Liver (tissue), 9 donors: ENCODE data around the gene LRRC27. TPM values are rescaled to one million over a fixed set of nuclear protein-coding genes. Genes with fewer than 3 reads are reported as not detected.

ENCODE experiments used
- DNase-seq: peaks from one replicate; pipeline ENCODE4 v3.0.0-alpha.2; 2017; ENCODE audit warnings: low spot score
- H3K27ac ChIP-seq, 2 donors: one replicate each; pipeline ENCODE4 v1.7.0; 2013; ENCODE audit warnings: inconsistent platforms in 2 of 2, low read length in 2 of 2, control low read depth in 1 of 2, low read depth in 1 of 2, mild to moderate bottlenecking in 1 of 2
- H3K27me3 ChIP-seq, 4 donors: one replicate each; pipeline versions ENCODE4 v1.6.1 to v1.7.0; 2013; ENCODE audit warnings: low read length in 3 of 4, inconsistent platforms in 1 of 4, mild to moderate bottlenecking in 1 of 4, moderate library complexity in 1 of 4; ENCODE audit not compliant: control insufficient read depth in 4 of 4, insufficient read depth in 4 of 4
- H3K36me3 ChIP-seq, 4 donors: one replicate each; pipeline versions ENCODE4 v1.6.1 to v1.7.0; 2013; ENCODE audit warnings: low read length in 3 of 4, mild to moderate bottlenecking in 3 of 4, low read depth in 1 of 4, moderate library complexity in 1 of 4; ENCODE audit not compliant: control insufficient read depth in 4 of 4, insufficient read depth in 3 of 4
- H3K4me1 ChIP-seq, 4 donors: one replicate each; pipeline versions ENCODE4 v1.6.1 to v1.7.0; 2013; ENCODE audit warnings: low read length in 3 of 4, mild to moderate bottlenecking in 3 of 4, moderate library complexity in 1 of 4; ENCODE audit not compliant: control insufficient read depth in 4 of 4, insufficient read depth in 4 of 4
- H3K4me3 ChIP-seq, 3 donors: one replicate each; pipeline versions ENCODE4 v1.6.1 to v1.7.0; 2013; ENCODE audit warnings: low read length in 3 of 3, control low read depth in 1 of 3, low read depth in 1 of 3, mild to moderate bottlenecking in 1 of 3
- H3K9ac ChIP-seq, 2 donors: one replicate each; pipeline ENCODE4 v1.7.0; 2013; ENCODE audit warnings: low read length in 2 of 2, mild to moderate bottlenecking in 2 of 2, moderate library complexity in 2 of 2, control low read depth in 1 of 2, low read depth in 1 of 2
- H3K9me3 ChIP-seq, 4 donors: one replicate each; pipeline versions ENCODE4 v1.6.1 to v1.7.0; 2013; ENCODE audit warnings: low read length in 3 of 4; ENCODE audit not compliant: control insufficient read depth in 4 of 4
- CTCF ChIP-seq: fragments of 150-350 bp; IDR thresholded peaks from 2 replicates; pipeline ENCODE4 v1.5.1; 2017; ENCODE audit warnings: improper control_type of control experiment, low read depth, low read length; ENCODE audit not compliant: missing input control
- EGR1 ChIP-seq, 2 donors: IDR thresholded peaks; 2 replicates each; pipeline ENCODE4 v1.6.1; 2016 to 2018; ENCODE audit warnings: antibody characterized with exemption in 2 of 2, low read depth in 2 of 2
- FOXA1 ChIP-seq: IDR thresholded peaks from 2 replicates; pipeline ENCODE4 v1.6.1; 2016; ENCODE audit warnings: antibody characterized with exemption
- GABPA ChIP-seq, 2 donors: IDR thresholded peaks in 1 of 2; conservative IDR thresholded peaks in 1 of 2; 2 replicates each; pipeline ENCODE4 v1.6.1; 2016; ENCODE audit warnings: antibody characterized with exemption in 2 of 2, mild to moderate bottlenecking in 1 of 2, moderate library complexity in 1 of 2
- HNF4G ChIP-seq: IDR thresholded peaks from 2 replicates; pipeline ENCODE4 v1.6.1; 2016; ENCODE audit warnings: antibody characterized with exemption
- NR2F2 ChIP-seq: IDR thresholded peaks from 2 replicates; pipeline ENCODE4 v1.6.1; 2016; ENCODE audit warnings: antibody characterized with exemption
- RXRA ChIP-seq, 2 donors: IDR thresholded peaks; 2 replicates each; pipeline ENCODE4 v1.6.1; 2017 to 2018; ENCODE audit warnings: antibody characterized with exemption in 2 of 2, mild to moderate bottlenecking in 1 of 2
- SP1 ChIP-seq: IDR thresholded peaks from 2 replicates; pipeline ENCODE4 v1.6.1; 2018; ENCODE audit warnings: antibody characterized with exemption, mild to moderate bottlenecking
- YY1 ChIP-seq: IDR thresholded peaks from 2 replicates; pipeline ENCODE4 v1.6.1; 2016; ENCODE audit warnings: antibody characterized with exemption, mild to moderate bottlenecking
- WGBS: extraction: QIAGEN DNeasy Blood & Tissue Kit; methylation state at CpG from one replicate; pipeline ENCODE4 v1.1.7; 2013; 5-methylcytosine and 5-hydroxymethylcytosine counted together
- polyA plus RNA-seq, 2 donors: library from polyadenylated mRNA; stranded (reverse) in 1 of 2; unstranded in 1 of 2; fragments of 200-250 nt in 1 of 2; fragments of >200 nt in 1 of 2; fragmentation: Nextera tagmentation in 1 of 2; extraction: Ambion mirVana in 1 of 2; gene quantifications; one replicate each; pipeline versions ENCODE4 v1.2.1 to v1.2.3, GENCODE V29; 2013 to 2015
- total RNA-seq, 2 donors: library from RNA; depleted of rRNA; stranded (reverse); fragments of >200 nt; gene quantifications; one replicate each; pipeline ENCODE4 v1.2.3, GENCODE V29; 2014
- TF ChIP-seq, protein P1 (sequence below): IDR thresholded peaks from 2 replicates; pipeline ENCODE4 v1.6.1; 2016; ENCODE audit warnings: antibody characterized with exemption
- TF ChIP-seq, protein P2 (sequence below): IDR thresholded peaks from 2 replicates; pipeline ENCODE4 v1.6.1; 2016; ENCODE audit warnings: antibody characterized with exemption
- TF ChIP-seq, protein P3 (sequence below): IDR thresholded peaks from 2 replicates; pipeline ENCODE4 v1.6.1; 2016; ENCODE audit warnings: antibody characterized with exemption
- donor health status: healthy.
- donor health status: healthy.
- donor health status: healthy.
- donor health status: healthy.
- donor health status: healthy.

LRRC27 gene
- total and polyA plus RNA-seq, 4 donors, result 1.8 to 2.8 (median 2.6) TPM

- Histone ChIP-seq H3K36me3 (no peaks in the 10 kb centered on the region), H3K27ac (no peak overlapping the region), H3K4me1 (peaks cover 0 to 11% (median 3%) of the 10 kb centered on the region in 4 donors), H3K9ac (no peak overlapping the region), H3K4me3 (no peak overlapping the region), H3K9me3 (no peaks in the 10 kb centered on the region), H3K27me3 (no peaks in the 10 kb centered on the region)
- DNase-seq, result no peak
- no peak for TF ChIP-seq HNF4G
- 69% methylated on average over 16 of the region's 16 CpGs for WGBS
Measured at GRCh38 chr10:132389433-132390169, 57.6 kb downstream of the LRRC27 start.

- no peak overlapping the region for H3K9ac ChIP-seq
- no peaks in the 10 kb centered on the region for H3K36me3 ChIP-seq
- 85% methylated on average over 8 of the region's 8 CpGs for WGBS
- no peaks in the 10 kb centered on the region for H3K9me3 ChIP-seq
- no peak overlapping the region for H3K27ac ChIP-seq
- TF ChIP-seq SP1 (no peak), YY1 (no peak), CTCF (no peak), EGR1 (IDR thresholded peaks at IDR 0.05; ENCODE audit: low read depth in 2 of 2) (no peak), NR2F2 (no peak), GABPA (IDR thresholded peaks at IDR 0.05 in 1 of 2, conservative IDR thresholded peaks at IDR 0.05 in 1 of 2) (no peak), RXRA (IDR thresholded peaks at IDR 0.05) (no peak), FOXA1 (no peak)
- TF ChIP-seq, protein P1, sequence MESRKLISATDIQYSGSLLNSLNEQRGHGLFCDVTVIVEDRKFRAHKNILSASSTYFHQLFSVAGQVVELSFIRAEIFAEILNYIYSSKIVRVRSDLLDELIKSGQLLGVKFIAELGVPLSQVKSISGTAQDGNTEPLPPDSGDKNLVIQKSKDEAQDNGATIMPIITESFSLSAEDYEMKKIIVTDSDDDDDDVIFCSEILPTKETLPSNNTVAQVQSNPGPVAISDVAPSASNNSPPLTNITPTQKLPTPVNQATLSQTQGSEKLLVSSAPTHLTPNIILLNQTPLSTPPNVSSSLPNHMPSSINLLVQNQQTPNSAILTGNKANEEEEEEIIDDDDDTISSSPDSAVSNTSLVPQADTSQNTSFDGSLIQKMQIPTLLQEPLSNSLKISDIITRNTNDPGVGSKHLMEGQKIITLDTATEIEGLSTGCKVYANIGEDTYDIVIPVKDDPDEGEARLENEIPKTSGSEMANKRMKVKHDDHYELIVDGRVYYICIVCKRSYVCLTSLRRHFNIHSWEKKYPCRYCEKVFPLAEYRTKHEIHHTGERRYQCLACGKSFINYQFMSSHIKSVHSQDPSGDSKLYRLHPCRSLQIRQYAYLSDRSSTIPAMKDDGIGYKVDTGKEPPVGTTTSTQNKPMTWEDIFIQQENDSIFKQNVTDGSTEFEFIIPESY, result no peak
- TF ChIP-seq, protein P2, sequence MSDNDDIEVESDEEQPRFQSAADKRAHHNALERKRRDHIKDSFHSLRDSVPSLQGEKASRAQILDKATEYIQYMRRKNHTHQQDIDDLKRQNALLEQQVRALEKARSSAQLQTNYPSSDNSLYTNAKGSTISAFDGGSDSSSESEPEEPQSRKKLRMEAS, result no peak
- TF ChIP-seq, protein P3, sequence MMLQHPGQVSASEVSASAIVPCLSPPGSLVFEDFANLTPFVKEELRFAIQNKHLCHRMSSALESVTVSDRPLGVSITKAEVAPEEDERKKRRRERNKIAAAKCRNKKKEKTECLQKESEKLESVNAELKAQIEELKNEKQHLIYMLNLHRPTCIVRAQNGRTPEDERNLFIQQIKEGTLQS, result no peak
- H3K27me3 ChIP-seq, result no peaks in the 10 kb centered on the region
- peaks cover 0 to 12% (median 3%) of the 10 kb centered on the region in 4 donors for H3K4me1 ChIP-seq
- no peak overlapping the region for H3K4me3 ChIP-seq
- no peak for DNase-seq
Measured at GRCh38 chr10:132390170-132390920, 58.4 kb downstream of the LRRC27 start.
